ENCODE data around the gene MON2.

GRCh38 chr12:62621101-62621638, 154.5 kb downstream of the MON2 start:
- TF ChIP-seq ATF7-NPFF (CRISPR knock-in tag; IDR thresholded peaks at IDR 0.05; ENCODE audit: low read depth) = no peak
- TF ChIP-seq RBM39 (IDR thresholded peaks at IDR 0.05; ENCODE audit: low read depth, low read length, poor library complexity, severe bottlenecking) = no peak
- TF ChIP-seq ZNF512 (CRISPR knock-in tag; IDR thresholded peaks at IDR 0.05) = no peak
